ENCODE measurements around the gene DCLK3.

DCLK3 gene

DNA sequence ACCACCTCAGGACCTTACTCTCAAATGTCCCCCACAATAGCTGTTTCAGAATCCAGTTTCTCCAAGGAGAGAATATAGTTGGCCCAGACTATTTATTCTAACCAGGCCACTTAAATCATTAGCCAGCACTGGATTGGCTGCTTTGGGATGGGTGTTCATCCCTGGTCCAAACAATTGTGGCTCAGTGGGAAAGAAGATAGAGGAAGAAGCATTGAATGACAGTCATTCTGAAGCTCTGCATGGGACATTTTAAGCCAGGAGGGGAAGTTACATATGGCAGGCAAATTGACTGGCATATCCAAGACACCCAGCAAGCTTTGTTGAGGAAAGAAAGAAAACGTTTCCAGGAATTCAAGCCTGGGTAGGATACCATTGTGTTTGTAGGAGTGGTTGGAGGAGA lies 5.6 kb upstream of the DCLK3 start:
- DNase-seq (ENCODE audit: low read depth in 2 of 2) = no peak
- TF ChIP-seq, protein P1, sequence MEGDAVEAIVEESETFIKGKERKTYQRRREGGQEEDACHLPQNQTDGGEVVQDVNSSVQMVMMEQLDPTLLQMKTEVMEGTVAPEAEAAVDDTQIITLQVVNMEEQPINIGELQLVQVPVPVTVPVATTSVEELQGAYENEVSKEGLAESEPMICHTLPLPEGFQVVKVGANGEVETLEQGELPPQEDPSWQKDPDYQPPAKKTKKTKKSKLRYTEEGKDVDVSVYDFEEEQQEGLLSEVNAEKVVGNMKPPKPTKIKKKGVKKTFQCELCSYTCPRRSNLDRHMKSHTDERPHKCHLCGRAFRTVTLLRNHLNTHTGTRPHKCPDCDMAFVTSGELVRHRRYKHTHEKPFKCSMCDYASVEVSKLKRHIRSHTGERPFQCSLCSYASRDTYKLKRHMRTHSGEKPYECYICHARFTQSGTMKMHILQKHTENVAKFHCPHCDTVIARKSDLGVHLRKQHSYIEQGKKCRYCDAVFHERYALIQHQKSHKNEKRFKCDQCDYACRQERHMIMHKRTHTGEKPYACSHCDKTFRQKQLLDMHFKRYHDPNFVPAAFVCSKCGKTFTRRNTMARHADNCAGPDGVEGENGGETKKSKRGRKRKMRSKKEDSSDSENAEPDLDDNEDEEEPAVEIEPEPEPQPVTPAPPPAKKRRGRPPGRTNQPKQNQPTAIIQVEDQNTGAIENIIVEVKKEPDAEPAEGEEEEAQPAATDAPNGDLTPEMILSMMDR (IDR thresholded peaks at IDR 0.05; ENCODE audit: low read depth, low read length) = no peak
- H3K4me3 ChIP-seq (replicated peaks in 1 of 2; ENCODE audit: low read depth in 2 of 2, low read length in 2 of 2) = no peak overlapping the region

DNA sequence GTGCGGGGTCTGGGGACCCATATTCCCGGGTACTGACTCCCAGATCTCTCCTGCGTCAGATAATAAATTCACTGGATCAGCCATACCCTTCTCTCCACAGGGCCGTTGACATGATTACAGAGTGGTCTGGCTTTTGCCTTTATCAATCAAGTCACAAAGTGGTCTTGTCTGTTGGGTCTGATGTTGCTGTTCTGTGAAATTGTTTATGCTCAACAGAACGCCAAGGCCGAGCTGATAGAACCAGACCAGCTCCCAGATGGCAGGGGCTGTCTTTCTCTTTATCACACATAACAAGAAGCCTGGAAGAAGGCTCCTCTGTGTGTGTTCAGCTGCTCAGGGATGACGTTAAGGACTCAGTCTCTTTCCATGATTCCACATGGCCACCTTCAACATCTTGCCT lies 751 bp upstream of the DCLK3 start:
- TF ChIP-seq, protein P1 (IDR thresholded peaks at IDR 0.05; ENCODE audit: low read depth, low read length) = no peak
- no peak for DNase-seq (ENCODE audit: low read depth in 2 of 2)
- H3K4me3 ChIP-seq (replicated peaks in 1 of 2; ENCODE audit: low read depth in 2 of 2, low read length in 2 of 2) = no peak overlapping the region

DNA sequence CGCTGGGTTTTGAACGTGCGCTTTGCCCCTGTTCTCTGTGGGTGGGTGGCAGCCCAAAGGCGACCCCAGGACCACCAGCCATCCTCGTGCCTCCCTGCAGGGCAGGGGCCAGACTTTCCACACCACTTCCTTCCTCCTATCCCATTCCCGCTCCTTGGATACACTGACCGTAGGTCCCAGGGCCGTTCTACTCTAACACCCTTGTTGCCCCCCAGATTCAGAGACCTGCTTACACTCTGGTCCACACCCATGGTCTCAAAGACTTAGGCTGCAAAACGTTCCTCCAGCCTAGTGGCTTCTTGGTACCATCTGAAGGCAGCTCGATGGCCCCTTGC lies 318 bp upstream of the DCLK3 start:
- no peak overlapping the region for H3K4me3 ChIP-seq (replicated peaks in 1 of 2; ENCODE audit: low read depth in 2 of 2, low read length in 2 of 2)
- DNase-seq (ENCODE audit: low read depth in 2 of 2) = no peak
- TF ChIP-seq, protein P1 (IDR thresholded peaks at IDR 0.05; ENCODE audit: low read depth, low read length) = no peak

DNA sequence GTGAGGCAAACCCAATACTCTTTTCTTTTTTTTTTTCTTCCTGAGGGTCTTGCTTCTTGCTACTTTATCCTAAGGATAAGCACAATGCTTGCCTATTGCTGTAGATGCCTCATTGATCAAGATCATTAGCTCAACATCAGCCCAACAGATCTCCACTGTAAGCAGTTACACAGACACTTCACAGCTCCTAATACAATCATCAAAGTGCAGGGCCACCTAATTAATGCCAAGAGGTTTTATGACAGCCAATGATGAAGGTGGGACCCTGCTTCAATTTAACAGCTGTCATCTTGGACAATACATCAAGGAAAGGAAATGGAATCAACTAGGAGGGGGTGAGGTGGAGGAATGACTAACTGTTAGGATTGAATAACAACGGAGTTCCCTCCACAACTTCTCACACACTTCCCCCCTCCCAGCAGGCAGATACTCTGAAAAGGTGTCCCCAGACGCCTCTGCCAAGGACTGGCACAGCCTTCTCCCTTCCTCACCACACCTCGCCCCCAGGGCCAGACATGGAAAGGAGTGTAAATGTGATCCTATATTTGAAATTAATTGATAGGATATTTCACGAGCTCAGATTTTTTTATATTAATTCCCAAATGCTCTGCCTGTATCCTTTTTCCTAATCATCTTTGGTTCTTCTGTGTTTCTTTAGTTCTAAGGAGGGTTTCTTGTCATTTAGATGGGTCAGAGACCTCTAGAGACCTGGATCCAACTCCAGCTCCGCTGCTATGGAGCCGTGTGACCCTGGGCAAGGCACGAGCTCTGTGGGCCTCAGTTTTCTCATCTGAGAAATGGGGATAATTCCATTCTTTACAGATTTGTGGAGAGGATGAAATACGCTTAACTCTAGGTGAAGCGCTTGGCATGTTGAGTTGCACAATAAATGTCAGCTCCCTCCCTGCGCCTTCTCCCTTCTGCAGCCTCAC lies 1.2 kb downstream of the DCLK3 start:
- H3K4me3 ChIP-seq (replicated peaks in 1 of 2; ENCODE audit: low read depth in 2 of 2, low read length in 2 of 2) = no peak overlapping the region
- TF ChIP-seq, protein P1 (IDR thresholded peaks at IDR 0.05; ENCODE audit: low read depth, low read length) = no peak
- no peak for DNase-seq (ENCODE audit: low read depth in 2 of 2)

DNA sequence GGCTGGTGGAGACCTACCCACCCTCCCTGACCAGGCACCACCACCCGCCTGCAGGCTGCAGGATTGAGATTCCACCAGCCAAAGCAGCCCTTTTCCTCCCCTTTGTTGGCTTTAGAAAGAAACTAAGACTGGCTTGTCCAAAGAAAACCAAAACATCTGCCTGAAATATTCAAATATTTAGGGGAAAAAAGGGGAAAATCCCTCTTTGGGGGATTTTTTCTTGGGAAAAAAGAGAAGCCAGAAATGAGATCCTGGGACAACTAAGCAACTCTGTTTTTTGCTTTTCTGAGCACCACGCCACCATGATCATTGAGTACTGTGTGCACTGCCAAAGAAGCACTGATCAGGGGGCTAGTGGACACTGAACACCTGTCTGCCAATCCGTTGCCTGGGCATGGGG lies 2.6 kb downstream of the DCLK3 start:
- no peak for DNase-seq (ENCODE audit: low read depth in 2 of 2)
- TF ChIP-seq, protein P1 (IDR thresholded peaks at IDR 0.05; ENCODE audit: low read depth, low read length) = no peak
- H3K4me3 ChIP-seq (replicated peaks in 1 of 2; ENCODE audit: low read depth in 2 of 2, low read length in 2 of 2) = no peak overlapping the region

DNA sequence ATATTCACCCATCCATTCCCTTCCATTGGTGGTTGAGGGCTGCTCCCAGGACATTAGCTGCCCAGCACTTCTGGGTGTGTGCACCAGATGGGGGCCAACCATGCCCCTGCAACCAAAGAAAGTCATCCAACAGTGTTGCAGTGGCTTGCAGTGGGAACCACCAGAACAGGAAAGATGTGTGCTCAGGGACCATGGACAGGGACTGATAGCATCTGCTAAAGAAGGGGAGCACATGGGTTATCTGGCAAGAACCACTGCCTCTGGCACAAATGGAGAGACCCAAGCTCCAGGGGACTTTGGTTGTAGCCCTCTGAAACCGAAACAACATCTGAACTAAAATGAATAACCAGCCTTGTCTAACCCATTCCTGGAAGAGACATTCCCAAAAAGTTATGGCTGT lies 8.1 kb downstream of the DCLK3 start:
- DNase-seq (ENCODE audit: low read depth in 2 of 2) = no peak
- TF ChIP-seq, protein P1 (IDR thresholded peaks at IDR 0.05; ENCODE audit: low read depth, low read length) = no peak
- H3K4me3 ChIP-seq (replicated peaks in 1 of 2; ENCODE audit: low read depth in 2 of 2, low read length in 2 of 2) = no peak overlapping the region
